ENCODE results near the gene ETV6.
"Not testable (repeated sequence)": the region's sequence is repeated elsewhere in the genome, so short reads cannot be mapped to it uniquely, and the experiment has no call there.

Gene ETV6

GRCh38 chr12:11669348-11669747 lies 19.9 kb downstream of the ETV6 start:
- no peak for ATAC-seq

GRCh38 chr12:11672256-11673191 lies 23.1 kb downstream of the ETV6 start:
- ATAC-seq: no peak

- no peak for ATAC-seq
These were observed 24.4 kb downstream of the ETV6 start for GRCh38 chr12:11673666-11674461.

- no peak for ATAC-seq
These were observed 25.5 kb downstream of the ETV6 start for GRCh38 chr12:11674894-11675390.

- no peak for ATAC-seq
These were observed 26.6 kb downstream of the ETV6 start for GRCh38 chr12:11676052-11676451.

GRCh38 chr12:11677093-11677492 lies 27.6 kb downstream of the ETV6 start:
- ATAC-seq: no peak

GRCh38 chr12:11677752-11678151 lies 28.3 kb downstream of the ETV6 start:
- no peak for ATAC-seq

GRCh38 chr12:11678781-11679180 lies 29.3 kb downstream of the ETV6 start:
- ATAC-seq: no peak

- no peak for ATAC-seq
These were observed 31.7 kb downstream of the ETV6 start for GRCh38 chr12:11681207-11681606.

- ATAC-seq: not testable (repeated sequence)
These were observed 32.2 kb downstream of the ETV6 start for GRCh38 chr12:11681695-11682094.

GRCh38 chr12:11684393-11684792 lies 34.9 kb downstream of the ETV6 start:
- no peak for ATAC-seq

GRCh38 chr12:11684811-11685210 lies 35.3 kb downstream of the ETV6 start:
- ATAC-seq: no peak

- no peak for ATAC-seq
These were observed 35.8 kb downstream of the ETV6 start for GRCh38 chr12:11685316-11685715.

- no peak for ATAC-seq
These were observed 36.2 kb downstream of the ETV6 start for GRCh38 chr12:11685716-11686115.

- ATAC-seq: no peak
These were observed 36.6 kb downstream of the ETV6 start for GRCh38 chr12:11686120-11686519.

- ATAC-seq: no peak
These were observed 38.1 kb downstream of the ETV6 start for GRCh38 chr12:11687528-11687927.

GRCh38 chr12:11688379-11688778 lies 38.9 kb downstream of the ETV6 start:
- no peak for ATAC-seq

- no peak for ATAC-seq
These were observed 39.4 kb downstream of the ETV6 start for GRCh38 chr12:11688831-11689230.

GRCh38 chr12:11689591-11690186 lies 40.2 kb downstream of the ETV6 start:
- no peak for ATAC-seq

- no peak for ATAC-seq
These were observed 43.6 kb downstream of the ETV6 start for GRCh38 chr12:11693067-11693466.

GRCh38 chr12:11693601-11694000 lies 44.1 kb downstream of the ETV6 start:
- ATAC-seq: no peak

GRCh38 chr12:11694528-11694927 lies 45.1 kb downstream of the ETV6 start:
- ATAC-seq: no peak

- ATAC-seq: no peak
These were observed 45.8 kb downstream of the ETV6 start for GRCh38 chr12:11695321-11695720.
